H1 (cell line): ENCODE results near the gene GFY. TPM values are rescaled to one million over a fixed set of nuclear protein-coding genes. Genes with fewer than 3 reads are reported as not detected.

Experiments
- CTCF ChIA-PET: fragments of 300-600 bp; sonication (Branson Sonifier 250); formaldehyde crosslinking; loops from one replicate; lab custom pipeline; 2021; ENCODE audit not compliant: partially characterized antibody; lab: Charles Lee
- POLR2A ChIA-PET: fragments of 300-600 bp; sonication (Branson Sonifier 250); formaldehyde crosslinking; loops from one replicate; lab custom pipeline; 2021; ENCODE audit warnings: inconsistent platforms; ENCODE audit not compliant: partially characterized antibody; lab: Charles Lee
- DNase-seq, 2 experiments: peaks; one replicate each; pipeline versions ENCODE4 v3.0.0 to v3.0.0-alpha.2; 2010 to 2022; ENCODE audit warnings: low spot score in 2 of 2, low read depth in 1 of 2, mixed read lengths in 1 of 2
- FAIRE-seq: peaks from 2 replicates; lab custom pipeline; 2011; peaks lifted over from hg19 to GRCh38; lab: Jason Lieb, UNC
- H2AFZ ChIP-seq: 2 replicates; pipeline ENCODE4 v1.8.1; 2012; ENCODE audit warnings: low read length, inconsistent platforms
- H2AK5ac ChIP-seq: 2 replicates; pipeline ENCODE4 v1.6.1; 2013; ENCODE audit warnings: low read depth, low read length
- H2BK120ac ChIP-seq: replicated peaks from 2 replicates; pipeline ENCODE3; 2013; ENCODE audit warnings: low read depth, low read length, inconsistent platforms
- H2BK12ac ChIP-seq: 2 replicates; pipeline ENCODE4 v1.6.1; 2013; ENCODE audit warnings: low read depth, low read length
- H2BK15ac ChIP-seq: 2 replicates; pipeline ENCODE4 v1.6.1; 2013; ENCODE audit warnings: low read length
- H2BK20ac ChIP-seq: 2 replicates; pipeline ENCODE4 v1.6.1; 2013; ENCODE audit warnings: low read length
- H2BK5ac ChIP-seq: 2 replicates; pipeline ENCODE4 v1.6.1; 2013; ENCODE audit warnings: low read depth, low read length
- H3K14ac ChIP-seq: 2 replicates; pipeline ENCODE4 v1.6.1; 2013; ENCODE audit warnings: inconsistent platforms; ENCODE audit not compliant: insufficient read length
- H3K18ac ChIP-seq: 2 replicates; pipeline ENCODE4 v1.6.1; 2013; ENCODE audit warnings: low read length; ENCODE audit errors: extremely low read depth
- H3K23ac ChIP-seq: 2 replicates; pipeline ENCODE4 v1.6.1; 2013; ENCODE audit warnings: inconsistent platforms; ENCODE audit not compliant: insufficient read length
- H3K23me2 ChIP-seq: 2 replicates; pipeline ENCODE4 v1.6.1; 2013; ENCODE audit warnings: low read depth, low read length
- H3K27ac ChIP-seq: 2 replicates; pipeline ENCODE4 v1.6.1; 2011; ENCODE audit warnings: low read depth, low read length, inconsistent platforms
- H3K27me3 ChIP-seq, 4 experiments: replicated peaks in 1 of 4; 1 replicate in 1 of 4; 2 replicates in 3 of 4; pipeline versions ENCODE4 v1.6.1 to v1.8.1; 2011 to 2013; ENCODE audit warnings: low read length in 3 of 4, mild to moderate bottlenecking in 3 of 4, inconsistent platforms in 2 of 4, mixed read lengths in 2 of 4, moderate library complexity in 1 of 4; ENCODE audit not compliant: control insufficient read depth in 3 of 4, insufficient read depth in 3 of 4; ENCODE audit errors: extremely low read depth in 1 of 4
- H3K36me3 ChIP-seq, 4 experiments: 2 replicates each; pipeline versions ENCODE4 v1.6.1 to v1.8.1; 2011 to 2013; ENCODE audit warnings: mild to moderate bottlenecking in 4 of 4, low read length in 3 of 4, moderate library complexity in 2 of 4, control low read depth in 1 of 4, inconsistent platforms in 1 of 4; ENCODE audit not compliant: insufficient read depth in 4 of 4, control insufficient read depth in 2 of 4
- H3K4ac ChIP-seq: replicated peaks from 2 replicates; pipeline ENCODE3; 2013; ENCODE audit warnings: low read length, low read depth, mixed read lengths, inconsistent platforms; ENCODE audit not compliant: insufficient read length
- H3K4me1 ChIP-seq, 4 experiments: replicated peaks in 1 of 4; 1 replicate in 1 of 4; 2 replicates in 3 of 4; pipeline versions ENCODE4 v1.6.1 to v1.8.1; 2011 to 2013; ENCODE audit warnings: low read length in 3 of 4, inconsistent platforms in 2 of 4, mixed read lengths in 1 of 4; ENCODE audit not compliant: insufficient read depth in 4 of 4, control insufficient read depth in 3 of 4
- H3K4me2 ChIP-seq, 2 experiments: 2 replicates each; pipeline versions ENCODE4 v1.6.1 to v1.8.1; 2011 to 2013; ENCODE audit warnings: low read depth in 2 of 2, low read length in 2 of 2, control low read depth in 1 of 2, inconsistent platforms in 1 of 2, mild to moderate bottlenecking in 1 of 2; ENCODE audit not compliant: insufficient read depth in 1 of 2
- H3K4me3 ChIP-seq, 4 experiments: fragments of 200-600, 300-600 bp in 1 of 4; sonication (generic), shearing (Covaris generic), sonication (Bioruptor Twin) in 1 of 4; 2 replicates each; pipeline versions ENCODE4 v1.5.1 to v1.8.1; 2011 to 2016; ENCODE audit warnings: low read length in 4 of 4, low read depth in 3 of 4, control low read depth in 2 of 4, inconsistent platforms in 2 of 4, mild to moderate bottlenecking in 2 of 4, mixed read lengths in 1 of 4, moderate library complexity in 1 of 4; ENCODE audit not compliant: insufficient read depth in 2 of 4; ENCODE audit errors: extremely low read depth in 1 of 4
- H3K56ac ChIP-seq: replicated peaks from 2 replicates; pipeline ENCODE3; 2013; ENCODE audit warnings: low read depth, mild to moderate bottlenecking, mixed read lengths, low read length, inconsistent platforms; ENCODE audit not compliant: insufficient read length
- H3K79me1 ChIP-seq: 2 replicates; pipeline ENCODE4 v1.6.1; 2013; ENCODE audit warnings: low read depth, low read length, control low read depth
- H3K79me2 ChIP-seq, 2 experiments: 2 replicates each; pipeline versions ENCODE4 v1.6.1 to v1.8.1; 2012 to 2013; ENCODE audit warnings: low read length in 2 of 2, mild to moderate bottlenecking in 2 of 2, inconsistent platforms in 1 of 2; ENCODE audit not compliant: insufficient read depth in 2 of 2, control insufficient read depth in 1 of 2
- H3K9ac ChIP-seq, 4 experiments: replicated peaks in 1 of 4; 1 replicate in 1 of 4; 2 replicates in 3 of 4; pipeline versions ENCODE4 v1.6.1 to v1.8.1; 2011 to 2013; ENCODE audit warnings: low read depth in 3 of 4, low read length in 3 of 4, control low read depth in 2 of 4, mild to moderate bottlenecking in 2 of 4, moderate library complexity in 2 of 4, inconsistent platforms in 1 of 4; ENCODE audit errors: extremely low read depth in 1 of 4
- H3K9me3 ChIP-seq, 2 experiments: 2 replicates each; pipeline versions ENCODE4 v1.6.1 to v1.8.1; 2012 to 2013; ENCODE audit warnings: mild to moderate bottlenecking in 2 of 2, moderate library complexity in 2 of 2, control low read depth in 1 of 2, inconsistent platforms in 1 of 2, low read depth in 1 of 2, low read length in 1 of 2, mixed read lengths in 1 of 2; ENCODE audit not compliant: insufficient read depth in 2 of 2
- H4K20me1 ChIP-seq, 2 experiments: replicated peaks in 1 of 2; 2 replicates each; pipeline versions ENCODE3 to v1.8.1; 2011 to 2013; ENCODE audit warnings: inconsistent platforms in 2 of 2, low read length in 2 of 2, mild to moderate bottlenecking in 1 of 2; ENCODE audit not compliant: insufficient read depth in 2 of 2, control insufficient read depth in 1 of 2
- H4K5ac ChIP-seq: 2 replicates; pipeline ENCODE4 v1.6.1; 2013; ENCODE audit warnings: low read length, low read depth, mixed read lengths, inconsistent platforms; ENCODE audit not compliant: insufficient read length
- H4K8ac ChIP-seq: 2 replicates; pipeline ENCODE4 v1.8.0; 2013; ENCODE audit warnings: mild to moderate bottlenecking, moderate library complexity, low read length, inconsistent platforms; ENCODE audit not compliant: insufficient read depth; ENCODE audit errors: extremely low read depth
- H4K91ac ChIP-seq: replicated peaks from 2 replicates; pipeline ENCODE3; 2013; ENCODE audit warnings: low read length, mixed read lengths, inconsistent platforms; ENCODE audit not compliant: insufficient read length
- CTCF ChIP-seq, 3 experiments: IDR thresholded peaks; 1 replicate in 2 of 3; 2 replicates in 1 of 3; pipeline versions ENCODE4 v1.5.1 to v1.6.1; 2011; ENCODE audit warnings: low read length in 3 of 3, mild to moderate bottlenecking in 3 of 3, inconsistent platforms in 2 of 3, low read depth in 1 of 3, moderate library complexity in 1 of 3; ENCODE audit not compliant: insufficient read depth in 1 of 3; ENCODE audit errors: control extremely low read depth in 1 of 3
- MAFK ChIP-seq: IDR thresholded peaks from 2 replicates; pipeline ENCODE4 v1.6.1; 2012; ENCODE audit warnings: low read depth, mild to moderate bottlenecking, improper control_type of control experiment, low read length
- NANOG ChIP-seq: IDR thresholded peaks from 2 replicates; pipeline ENCODE4 v1.6.1; 2011; ENCODE audit warnings: low read length, low read depth, mild to moderate bottlenecking, inconsistent platforms; ENCODE audit not compliant: insufficient read depth, poor library complexity, severe bottlenecking
- RXRA ChIP-seq: IDR thresholded peaks from 2 replicates; pipeline ENCODE4 v1.6.1; 2011; ENCODE audit warnings: low read depth, mild to moderate bottlenecking, low read length, moderate library complexity; ENCODE audit not compliant: insufficient read depth
- SAP30 ChIP-seq: fragments of 300-600 bp; sonication (generic); IDR thresholded peaks from 2 replicates; pipeline ENCODE4 v1.7.1; 2012; ENCODE audit warnings: low read length, moderate library complexity, mild to moderate bottlenecking, inconsistent platforms; ENCODE audit not compliant: insufficient read depth, insufficient replicate concordance
- SP1 ChIP-seq: IDR thresholded peaks from 2 replicates; pipeline ENCODE4 v1.6.1; 2011; ENCODE audit warnings: low read depth, low read length
- TAF7 ChIP-seq: optimal IDR thresholded peaks from 2 replicates; pipeline ENCODE3; 2011; ENCODE audit warnings: low read depth, mild to moderate bottlenecking, inconsistent platforms, low read length, moderate library complexity, borderline replicate concordance
- WGBS, 2 experiments: shearing (Covaris generic) in 1 of 2; methylation state at CpG; one replicate each; pipeline versions ENCODE4 v1.1.6 to v1.1.7; 2013 to 2015; ENCODE audit warnings: low lambda C conversion rate in 2 of 2, mixed read lengths in 2 of 2, inconsistent platforms in 1 of 2, low coverage in 1 of 2, missing lambda C conversion rate in 1 of 2; ENCODE audit not compliant: insufficient replicate concordance in 2 of 2, insufficient coverage in 1 of 2, insufficient read length in 1 of 2; ENCODE audit errors: extremely low coverage in 1 of 2, missing lambda C conversion rate in 1 of 2; 5-methylcytosine and 5-hydroxymethylcytosine counted together
- polyA plus RNA-seq, 7 experiments: library from polyadenylated mRNA; depleted of rRNA in 3 of 7; stranded (reverse) in 5 of 7; unstranded in 2 of 7; fragments of >200 nt in 5 of 7; fragments of 200-250 nt in 2 of 7; gene quantifications; 1 replicate in 5 of 7; 2 replicates in 1 of 7; 4 replicates in 1 of 7; pipeline versions ENCODE4 v1.2.1 to v1.2.3, GENCODE V29; 2011 to 2013; ENCODE audit warnings: missing spikeins in 2 of 7, mixed read lengths in 2 of 7
- total RNA-seq: library from RNA; stranded (reverse); fragmentation: NEBNext Ultra II Directional; extraction: Animal tissue kit (Norgen Biotek cat#: 25700); gene quantifications from 2 replicates; pipeline ENCODE4 v1.2.1, GENCODE V29; 2021

The GFY gene
- total and polyA plus RNA-seq, 2 of the 8 experiments (the other 6 are each of a cell fraction or from before 2014, with no cell fraction given), result 0.68 to 0.93 TPM

- Histone ChIP-seq H3K23me2 (peaks cover 20% of the 10 kb centered on the region; the same call in 1 of the 2 replicates), H3K27ac (no peak within 1 kb of the TSS), H2BK5ac (peak within 1 kb of the TSS; percentile 55; the same call in 1 of the 2 replicates), H2AK5ac (no peak within 1 kb of the TSS), H2BK15ac (no peak within 1 kb of the TSS), H3K56ac (no peak within 1 kb of the TSS), H3K18ac (peak within 1 kb of the TSS; percentile 3), H3K9me3 (no peaks in the 10 kb centered on the region), H3K4ac (no peak within 1 kb of the TSS), H3K79me1 (no peaks in the 10 kb centered on the region), H3K79me2 (no peaks in the 10 kb centered on the region), H3K4me1 (peaks cover 0 to 10% (median 7%) of the 10 kb centered on the region in 4 experiments; a peak in 4 of 7 replicates), H2BK12ac (peak within 1 kb of the TSS; percentile 63; the same call in 1 of the 2 replicates), H3K14ac (no peak within 1 kb of the TSS), H3K23ac (no peak within 1 kb of the TSS), H4K5ac (no peak within 1 kb of the TSS), H4K91ac (no peak within 1 kb of the TSS), H3K4me2 (peak within 1 kb of the TSS; percentile 53 to 73), H3K9ac (0 out of 7 replicates have a peak within 1 kb of the TSS, but pooled peaks of 1 of the 4 experiments have one; percentile 13), H4K20me1 (no peaks in the 10 kb centered on the region), H3K27me3 (peaks cover 25 to 47% (median 43%) of the 10 kb centered on the region in 4 experiments), H2BK120ac (no peak within 1 kb of the TSS), H2BK20ac (no peak within 1 kb of the TSS), H3K4me3 (peak within 1 kb of the TSS; percentile 39 to 57 (median 50)), H2AFZ (peak within 1 kb of the TSS; percentile 95; the same call in 1 of the 2 replicates), H3K36me3 (peaks cover 0 to 2% (median under 1%) of the 10 kb centered on the region in 4 experiments; a peak in 3 of 8 replicates), H4K8ac (no peak within 1 kb of the TSS; the same call in 1 of the 2 replicates)
- ChIA-PET CTCF (interaction anchor here (0.9 to 7.9 kb wide), 9 partner anchors 9 to 74 kb away, joined by 3 to 88 read pairs (median 7); partner anchors contain the start of genes GFY and PIH1D1), POLR2A (interaction anchor here (0.7 to 4.1 kb wide), 7 partner anchors 9 to 179 kb away, joined by 3 to 13 read pairs (median 3); partner anchors contain the start of genes ALDH16A1 and PIH1D1)
- no peak for FAIRE-seq
- peak in 1 of 2 experiments; percentile 82 for DNase-seq
- WGBS, 2 experiments, result 5% methylated on average over 31 of the region's 56 CpGs; no CpG with 5 or more reads in 1 of the 2 experiments
- TF ChIP-seq SP1 (0 out of 2 replicates have a peak, but pooled peaks have one; percentile 35), MAFK (no peak), TAF7 (no peak), RXRA (no peak), NANOG (no peak), CTCF (IDR thresholded peaks at IDR 0.05; ENCODE audit: control extremely low read depth in 1 of 3, insufficient read depth in 1 of 3, low read depth in 1 of 3, low read length in 3 of 3) (peak in 1 of 3 experiments; percentile 1; a peak in 1 of 4 replicates), SAP30 (no peak)
Measured at GRCh38 chr19:49441210-49441959, 16.2 kb downstream of the GFY start, which contains the start of gene SLC17A7. SLC17A7 (minus strand) TSS chr19:49441527; CDS start chr19:49441379, 148 bp downstream.
